GM12891 (cell line): ENCODE results near the gene IFI44L.

Source experiments
- PAX5 ChIP-seq: IDR thresholded peaks from 2 replicates; pipeline ENCODE4 v1.6.1; 2011; ENCODE audit warnings: low read length, moderate library complexity, mild to moderate bottlenecking; ENCODE audit not compliant: insufficient read depth, severe bottlenecking
- POLR2A ChIP-seq: IDR thresholded peaks from 2 replicates; pipeline ENCODE4 v1.6.1; 2011; ENCODE audit warnings: low read depth, low read length, control low read depth
- POLR2AphosphoS5 ChIP-seq: IDR thresholded peaks from 2 replicates; pipeline ENCODE4 v1.6.1; 2011; ENCODE audit warnings: low read depth, low read length, control low read depth
- POU2F2 ChIP-seq: IDR thresholded peaks from 2 replicates; pipeline ENCODE4 v1.6.1; 2011; ENCODE audit warnings: low read depth, mild to moderate bottlenecking, control low read depth, low read length, moderate library complexity
- SPI1 ChIP-seq: IDR thresholded peaks from 2 replicates; pipeline ENCODE4 v1.6.1; 2011; ENCODE audit warnings: low read depth, low read length, control low read depth
- TAF1 ChIP-seq: IDR thresholded peaks from 2 replicates; pipeline ENCODE4 v1.6.1; 2011; ENCODE audit warnings: low read depth, low read length, control low read depth

- TF ChIP-seq POLR2AphosphoS5 (no peak), TAF1 (no peak), POLR2A (no peak), SPI1 (no peak), PAX5 (no peak), POU2F2 (no peak)
Measured at GRCh38 chr1:78667939-78668338, 47.7 kb downstream of the IFI44L start.
